Stimulated activated CD4-positive, alpha-beta T cell treated with anti-CD3 and anti-CD28 coated beads, Interleukin-1b, Interleukin-23, amount 100 ng/mL, for 1 hour (primary cell): ENCODE results near the gene STAT3.
"Not testable (repeated sequence)": the region's sequence is repeated elsewhere in the genome, so short reads cannot be mapped to it uniquely, and the experiment has no call there.

Experiments used
- DNase-seq, 2 donors: peaks; one replicate each; pipeline ENCODE4 v3.0.0-alpha.2; 2020; ENCODE audit warnings: low read depth in 2 of 2

The STAT3 gene

GRCh38 chr17:42316755-42317154 lies 71.5 kb downstream of the STAT3 start:
- DNase-seq, result no peak

GRCh38 chr17:42315402-42316156 lies 72.7 kb downstream of the STAT3 start:
- no peak for DNase-seq

- DNase-seq, result no peak
These were observed 74.3 kb downstream of the STAT3 start for GRCh38 chr17:42313773-42314566.

GRCh38 chr17:42313389-42313772 lies 74.9 kb downstream of the STAT3 start:
- no peak for DNase-seq

- DNase-seq, result peak; percentile 55 to 56
These were observed 75.7 kb downstream of the STAT3 start for GRCh38 chr17:42312285-42313130.

GRCh38 chr17:42312035-42312284 lies 76.3 kb downstream of the STAT3 start:
- DNase-seq, result no peak

GRCh38 chr17:42311240-42312034 lies 76.8 kb downstream of the STAT3 start:
- no peak for DNase-seq

GRCh38 chr17:42310787-42311215 lies 77.4 kb downstream of the STAT3 start:
- DNase-seq, result no peak

GRCh38 chr17:42309986-42310786 lies 78.1 kb downstream of the STAT3 start:
- no peak for DNase-seq

GRCh38 chr17:42309142-42309541 lies 79.1 kb downstream of the STAT3 start:
- no peak for DNase-seq

GRCh38 chr17:42308446-42308845 lies 79.8 kb downstream of the STAT3 start:
- DNase-seq, result no peak

GRCh38 chr17:42307362-42307927 lies 80.8 kb downstream of the STAT3 start:
- DNase-seq, result no peak

- no peak for DNase-seq
These were observed 81.9 kb downstream of the STAT3 start for GRCh38 chr17:42306385-42306667.

- DNase-seq, result no peak
These were observed 82.5 kb downstream of the STAT3 start for GRCh38 chr17:42305543-42306384.

- not testable (repeated sequence) for DNase-seq
These were observed 83.3 kb downstream of the STAT3 start for GRCh38 chr17:42305031-42305330.

- no peak for DNase-seq
These were observed 83.8 kb downstream of the STAT3 start for GRCh38 chr17:42304187-42305030.

GRCh38 chr17:42303694-42304093 lies 84.5 kb downstream of the STAT3 start:
- no peak for DNase-seq

GRCh38 chr17:42301022-42301421 lies 87.2 kb downstream of the STAT3 start:
- DNase-seq, result no peak

GRCh38 chr17:42299913-42300312 lies 88.3 kb downstream of the STAT3 start:
- DNase-seq, result not testable (repeated sequence)
